HepG2 (cell line): ENCODE data around the gene ADAMTS4. TPM values are rescaled to one million over a fixed set of nuclear protein-coding genes. Genes with fewer than 3 reads are reported as not detected.
A peak's percentile ranks its signal among the peaks of the same experiment; 100 is the strongest.

Source experiments
- FUBP1 ChIP-seq: sonication (generic); formaldehyde crosslinking; IDR thresholded peaks from 2 replicates; pipeline ENCODE4 v1.5.1; 2020; ENCODE audit warnings: missing genetic modification reagents, mild to moderate bottlenecking, borderline replicate concordance
- MAF1 ChIP-seq: sonication (generic); formaldehyde crosslinking; IDR thresholded peaks from 2 replicates; pipeline ENCODE4 v1.5.0; 2020; ENCODE audit warnings: missing genetic modification reagents, borderline replicate concordance
- MED1 ChIP-seq: sonication (generic); formaldehyde crosslinking; IDR thresholded peaks from 2 replicates; pipeline ENCODE4 v1.4.0; 2020; ENCODE audit warnings: missing genetic modification reagents
- PBX3 ChIP-seq: sonication (generic); formaldehyde crosslinking; IDR thresholded peaks from 2 replicates; pipeline ENCODE4 v1.8.1; 2023; ENCODE audit warnings: missing genetic modification reagents, inconsistent platforms, borderline replicate concordance
- SNRNP70 ChIP-seq: fragments of 200-400 bp; formaldehyde crosslinking; IDR thresholded peaks from 2 replicates; pipeline ENCODE4 v1.6.1; 2017; ENCODE audit warnings: mild to moderate bottlenecking, low read depth, low read length, moderate library complexity
- SOX13 ChIP-seq, 3 experiments: fragments of 450-650 bp in 1 of 3; sonication (generic) in 1 of 3; formaldehyde crosslinking in 1 of 3; IDR thresholded peaks in 2 of 3; conservative IDR thresholded peaks in 1 of 3; 2 replicates each; pipeline versions ENCODE4 v1.5.0 to v1.6.1; 2016 to 2020; ENCODE audit warnings: antibody characterized with exemption in 1 of 3, mild to moderate bottlenecking in 1 of 3, missing compliant biosample characterization in 1 of 3, missing genetic modification reagents in 1 of 3, moderate library complexity in 1 of 3
- STAT5B ChIP-seq: sonication (generic); formaldehyde crosslinking; IDR thresholded peaks from 2 replicates; pipeline ENCODE4 v1.4.0; 2020; ENCODE audit warnings: missing genetic modification reagents
- ZNF512B ChIP-seq: sonication (generic); formaldehyde crosslinking; IDR thresholded peaks from 2 replicates; pipeline ENCODE4 v1.5.1; 2020; ENCODE audit warnings: missing genetic modification reagents, mild to moderate bottlenecking, borderline replicate concordance
- ZNF646 ChIP-seq: sonication (generic); formaldehyde crosslinking; IDR thresholded peaks from 2 replicates; pipeline ENCODE4 v1.9.0; 2021; ENCODE audit warnings: mild to moderate bottlenecking, missing genetic modification reagents
- ZNF781 ChIP-seq: sonication (generic); formaldehyde crosslinking; IDR thresholded peaks from 2 replicates; pipeline ENCODE4 v1.5.1; 2020; ENCODE audit warnings: borderline replicate concordance, mild to moderate bottlenecking, missing genetic modification reagents; ENCODE audit errors: not compliant biosample characterization
- polyA plus RNA-seq, 8 experiments: library from polyadenylated mRNA; depleted of rRNA in 3 of 8; stranded (reverse) in 7 of 8; unstranded in 1 of 8; fragments of >200 nt; fragmentation: Illumina TruSeq in 4 of 8; extraction: Trizol in 4 of 8; gene quantifications; 2 replicates each; pipeline versions ENCODE4 v1.2.1 to v1.2.3, GENCODE V29; 2011 to 2016; ENCODE audit warnings: low read depth in 4 of 8, missing spikeins in 1 of 8, mixed read lengths in 1 of 8; ENCODE audit not compliant: insufficient read depth in 1 of 8
- total RNA-seq, 5 experiments: library from RNA; depleted of rRNA; stranded (reverse); fragments of >200 nt; fragmentation: Illumina TruSeq; extraction: Trizol; gene quantifications; 2 replicates each; pipeline ENCODE4 v1.2.3, GENCODE V29; 2016; ENCODE audit warnings: low read depth in 1 of 5
- TF ChIP-seq, protein P1 (sequence below): sonication (generic); formaldehyde crosslinking; IDR thresholded peaks from 2 replicates; pipeline ENCODE4 v1.8.0; 2022; ENCODE audit warnings: missing genetic modification reagents, mild to moderate bottlenecking, borderline replicate concordance

The ADAMTS4 gene
- total and polyA plus RNA-seq, 2 of the 13 experiments (the other 11 are each of a cell fraction or from before 2014, with no cell fraction given): 0.51 to 1.7 TPM

GRCh38 chr1:161223805-161224694, 25.2 kb upstream of the ADAMTS4 start (continued):
- TF ChIP-seq FUBP1 (CRISPR knock-in tag) (no peak), STAT5B (0 out of 2 replicates have a peak, but pooled peaks have one; percentile 46), ZNF646 (CRISPR knock-in tag) (no peak), MED1 (CRISPR knock-in tag) (peak; percentile 97), ZNF512B (CRISPR knock-in tag) (no peak), MAF1 (peak; percentile 41; the same call in 1 of the 2 replicates), SNRNP70 (no peak), ZNF781 (CRISPR knock-in tag) (no peak), PBX3 (CRISPR knock-in tag) (no peak), SOX13 (IDR thresholded peaks at IDR 0.05) (peak; percentile 79; the same call in 1 of the 2 replicates), SOX13 (CRISPR knock-in tag; conservative IDR thresholded peaks at IDR 0.05 in 1 of 2, IDR thresholded peaks at IDR 0.05 in 1 of 2) (peak in 1 of 2 experiments; percentile 90; a peak in 2 of 4 replicates)
- TF ChIP-seq, protein P1, sequence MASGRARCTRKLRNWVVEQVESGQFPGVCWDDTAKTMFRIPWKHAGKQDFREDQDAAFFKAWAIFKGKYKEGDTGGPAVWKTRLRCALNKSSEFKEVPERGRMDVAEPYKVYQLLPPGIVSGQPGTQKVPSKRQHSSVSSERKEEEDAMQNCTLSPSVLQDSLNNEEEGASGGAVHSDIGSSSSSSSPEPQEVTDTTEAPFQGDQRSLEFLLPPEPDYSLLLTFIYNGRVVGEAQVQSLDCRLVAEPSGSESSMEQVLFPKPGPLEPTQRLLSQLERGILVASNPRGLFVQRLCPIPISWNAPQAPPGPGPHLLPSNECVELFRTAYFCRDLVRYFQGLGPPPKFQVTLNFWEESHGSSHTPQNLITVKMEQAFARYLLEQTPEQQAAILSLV: no peak
